Uterus (tissue), 2 donors: ENCODE measurements around the gene IKZF3.
"Not testable (repeated sequence)": the region's sequence is repeated elsewhere in the genome, so short reads cannot be mapped to it uniquely, and the experiment has no call there.

Experiments used
- POLR2A ChIP-seq, 2 donors: fragments of 450-650 bp; IDR thresholded peaks; one replicate each; pipeline ENCODE4 v1.6.1; 2016; ENCODE audit warnings: antibody characterized with exemption in 2 of 2, mild to moderate bottlenecking in 1 of 2, moderate library complexity in 1 of 2
- TF ChIP-seq, protein P1 (sequence below), 4 experiments: fragments of 200-600 bp in 2 of 4; fragments of 450-650 bp in 2 of 4; sonication (generic) in 2 of 4; IDR thresholded peaks; one replicate each; pipeline ENCODE4 v1.5.1; 2016 to 2019; ENCODE audit warnings: antibody characterized with exemption in 4 of 4, mild to moderate bottlenecking in 2 of 4, moderate library complexity in 1 of 4

- TF ChIP-seq, protein P1, sequence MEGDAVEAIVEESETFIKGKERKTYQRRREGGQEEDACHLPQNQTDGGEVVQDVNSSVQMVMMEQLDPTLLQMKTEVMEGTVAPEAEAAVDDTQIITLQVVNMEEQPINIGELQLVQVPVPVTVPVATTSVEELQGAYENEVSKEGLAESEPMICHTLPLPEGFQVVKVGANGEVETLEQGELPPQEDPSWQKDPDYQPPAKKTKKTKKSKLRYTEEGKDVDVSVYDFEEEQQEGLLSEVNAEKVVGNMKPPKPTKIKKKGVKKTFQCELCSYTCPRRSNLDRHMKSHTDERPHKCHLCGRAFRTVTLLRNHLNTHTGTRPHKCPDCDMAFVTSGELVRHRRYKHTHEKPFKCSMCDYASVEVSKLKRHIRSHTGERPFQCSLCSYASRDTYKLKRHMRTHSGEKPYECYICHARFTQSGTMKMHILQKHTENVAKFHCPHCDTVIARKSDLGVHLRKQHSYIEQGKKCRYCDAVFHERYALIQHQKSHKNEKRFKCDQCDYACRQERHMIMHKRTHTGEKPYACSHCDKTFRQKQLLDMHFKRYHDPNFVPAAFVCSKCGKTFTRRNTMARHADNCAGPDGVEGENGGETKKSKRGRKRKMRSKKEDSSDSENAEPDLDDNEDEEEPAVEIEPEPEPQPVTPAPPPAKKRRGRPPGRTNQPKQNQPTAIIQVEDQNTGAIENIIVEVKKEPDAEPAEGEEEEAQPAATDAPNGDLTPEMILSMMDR (IDR thresholded peaks at IDR 0.05): not testable (repeated sequence)
- TF ChIP-seq POLR2A (IDR thresholded peaks at IDR 0.05): not testable (repeated sequence)
Observed at GRCh38 chr17:39748444-39749034, 115.6 kb downstream of the IKZF3 start.
